ENCODE data around the gene TNFRSF1B.

DNA sequence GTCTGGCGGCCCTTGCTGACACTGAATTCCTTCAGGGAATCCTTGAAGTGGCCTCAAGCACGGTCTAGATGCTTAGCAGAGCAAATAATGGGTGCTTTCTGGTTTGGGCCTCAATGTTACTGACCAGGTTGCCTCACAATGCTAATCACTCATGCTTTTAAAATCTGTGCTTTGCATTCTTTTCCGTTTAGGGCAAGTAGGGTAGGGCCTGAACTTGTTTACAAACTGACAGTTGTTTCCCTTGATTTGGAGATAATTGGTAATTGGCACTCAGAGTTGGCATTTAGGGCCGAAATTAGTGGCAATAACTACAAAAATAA lies 64.4 kb downstream of the TNFRSF1B start:
- TF ChIP-seq FOXA1 (IDR thresholded peaks at IDR 0.05) (no peak), FOXK2 (IDR thresholded peaks at IDR 0.05) (no peak), HDGF (IDR thresholded peaks at IDR 0.05; ENCODE audit: borderline replicate concordance) (no peak), FOXM1 (IDR thresholded peaks at IDR 0.05; ENCODE audit: borderline replicate concordance) (no peak), ZNF384 (IDR thresholded peaks at IDR 0.05) (no peak), CTBP1 (IDR thresholded peaks at IDR 0.05; ENCODE audit: borderline replicate concordance) (no peak), L3MBTL2 (conservative IDR thresholded peaks at IDR 0.05) (no peak), BHLHE40 (IDR thresholded peaks at IDR 0.05; ENCODE audit: borderline replicate concordance) (no peak), NFRKB (IDR thresholded peaks at IDR 0.05) (no peak)
